ENCODE data around the gene CCDC9B. TPM values are rescaled to one million over a fixed set of nuclear protein-coding genes. Genes with fewer than 3 reads are reported as not detected.

CCDC9B gene
- total RNA-seq (2014; rRNA removed; shearing (Covaris generic)), result 8.1 and 8.5 TPM in 2 replicates

- peak; percentile 94 for DNase-seq (ENCODE audit: low read depth)
Measured at GRCh38 chr15:40340740-40341400, at the start of gene CCDC9B. Gene CCDC9B, minus strand, starts transcription at chr15:40340939. Its CDS starts 120 bp downstream, at chr15:40340819.

- DNase-seq (ENCODE audit: low read depth), result no peak
Measured at GRCh38 chr15:40389824-40390595, 49.3 kb upstream of the CCDC9B start.

DNA sequence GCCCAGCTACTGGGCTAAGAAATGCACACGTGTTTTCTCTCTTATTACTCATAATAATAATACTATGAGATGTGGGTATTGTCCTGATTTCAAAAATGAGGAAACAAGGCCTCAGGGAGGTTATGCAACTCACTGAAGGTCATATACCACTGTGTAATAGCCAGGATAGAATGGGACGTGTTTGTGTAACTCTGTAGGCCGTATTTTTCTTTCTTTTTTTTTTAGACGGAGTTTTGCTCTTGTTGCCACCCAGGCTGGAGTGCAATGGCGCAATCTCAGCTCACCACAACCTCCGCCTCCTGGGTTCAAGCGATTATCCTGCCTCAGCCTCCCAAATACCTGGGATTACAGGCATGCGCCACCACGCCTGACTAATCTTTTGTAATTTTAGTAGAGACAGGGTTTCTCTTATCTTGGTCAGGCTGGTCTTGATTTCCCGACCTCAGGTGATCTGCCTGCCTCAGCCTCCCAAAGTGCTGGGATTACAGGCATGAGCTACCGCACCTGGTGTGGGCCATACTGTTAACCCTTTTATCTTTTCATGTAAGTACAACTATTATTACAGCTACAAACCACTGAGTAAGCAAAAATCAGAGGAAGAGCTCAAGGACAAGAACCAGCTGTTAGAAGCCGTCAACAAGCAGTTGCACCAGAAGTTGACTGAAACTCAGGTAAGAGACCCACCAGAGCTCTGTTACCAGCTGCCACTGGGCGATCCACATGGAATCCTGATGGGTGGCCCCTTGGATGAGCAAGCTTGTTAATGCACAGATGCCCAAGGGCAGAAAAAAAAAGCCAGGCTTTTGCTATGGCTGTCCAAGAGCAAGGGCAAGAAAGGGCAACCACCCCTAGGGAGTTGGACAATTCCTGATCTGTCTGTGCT, 48.4 kb upstream of the CCDC9B start:
- DNase-seq (ENCODE audit: low read depth), result no peak

GRCh38 chr15:40386480-40386879, 45.7 kb upstream of the CCDC9B start:
- DNase-seq (ENCODE audit: low read depth), result no peak

GRCh38 chr15:40382580-40383456, 42.1 kb upstream of the CCDC9B start, which contains the start of gene KNSTRN:
Gene KNSTRN, plus strand, starts transcription at chr15:40382721. Its CDS starts 115 bp downstream, at chr15:40382836.
- peak; percentile 94 for DNase-seq (ENCODE audit: low read depth)

- no peak for DNase-seq (ENCODE audit: low read depth)
Measured at GRCh38 chr15:40381818-40382529, 41.2 kb upstream of the CCDC9B start.

DNA sequence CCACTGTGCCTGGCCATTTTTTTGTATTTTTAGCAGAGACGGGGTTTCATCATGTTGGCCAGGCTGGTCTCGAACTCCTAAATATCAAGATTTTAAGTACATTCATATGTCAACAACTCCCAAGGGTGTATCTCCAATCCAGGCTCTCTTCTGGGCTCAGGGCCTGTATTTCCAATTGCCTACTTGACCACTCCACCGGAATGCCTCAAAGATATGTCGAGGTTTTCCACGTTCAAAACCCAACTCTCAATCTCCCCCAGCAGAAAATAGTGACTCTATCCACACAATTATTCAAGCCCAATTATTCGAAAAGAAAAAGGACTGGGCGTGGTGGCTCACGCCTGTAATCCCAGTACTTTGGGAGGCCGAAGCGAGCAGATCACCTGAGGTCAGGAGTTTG, 39.9 kb upstream of the CCDC9B start:
- no peak for DNase-seq (ENCODE audit: low read depth)

DNA sequence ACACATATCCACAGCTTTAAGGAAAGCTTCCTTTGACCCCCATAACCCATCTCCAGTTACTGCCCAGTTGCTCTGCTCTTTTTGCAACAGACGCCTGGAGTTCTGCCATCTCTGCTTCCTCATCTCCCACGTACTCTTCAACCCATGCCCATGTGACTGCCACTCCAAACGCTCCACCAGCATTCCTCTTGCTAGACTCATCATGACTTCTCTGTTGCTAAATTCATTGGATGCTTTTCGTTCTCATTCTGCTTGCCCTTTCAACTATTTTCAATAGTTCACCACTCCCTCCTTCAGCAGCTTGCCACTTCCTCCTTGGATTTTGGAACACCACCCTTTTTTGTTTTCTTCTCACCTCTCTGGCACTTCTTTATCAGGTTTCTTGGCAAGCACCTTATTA, 39.1 kb upstream of the CCDC9B start:
- peak; percentile 91 for DNase-seq (ENCODE audit: low read depth)

GRCh38 chr15:40379374-40379773, 38.6 kb upstream of the CCDC9B start:
- no peak for DNase-seq (ENCODE audit: low read depth)

- no peak for DNase-seq (ENCODE audit: low read depth)
Measured at GRCh38 chr15:40377606-40378005, 36.9 kb upstream of the CCDC9B start.

DNA sequence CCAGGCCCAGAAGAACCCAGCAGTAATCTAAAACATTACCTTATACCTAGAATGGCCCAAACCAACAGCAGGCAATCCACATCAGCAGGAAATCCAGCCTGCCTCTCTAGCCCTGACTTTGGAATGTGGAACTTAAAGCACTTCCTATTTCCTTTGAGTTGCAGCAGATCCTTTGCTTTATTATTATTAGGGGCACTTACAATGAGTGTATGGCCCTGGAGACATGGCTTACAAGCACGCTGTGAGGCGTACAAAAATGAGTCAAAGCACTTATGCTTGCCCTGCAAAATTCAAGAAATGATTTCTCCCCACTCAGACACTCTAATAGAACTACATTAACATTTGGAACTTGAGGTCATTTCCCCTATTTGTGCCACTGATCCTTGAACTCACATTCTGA, 32.2 kb upstream of the CCDC9B start:
- no peak for DNase-seq (ENCODE audit: low read depth)

DNA sequence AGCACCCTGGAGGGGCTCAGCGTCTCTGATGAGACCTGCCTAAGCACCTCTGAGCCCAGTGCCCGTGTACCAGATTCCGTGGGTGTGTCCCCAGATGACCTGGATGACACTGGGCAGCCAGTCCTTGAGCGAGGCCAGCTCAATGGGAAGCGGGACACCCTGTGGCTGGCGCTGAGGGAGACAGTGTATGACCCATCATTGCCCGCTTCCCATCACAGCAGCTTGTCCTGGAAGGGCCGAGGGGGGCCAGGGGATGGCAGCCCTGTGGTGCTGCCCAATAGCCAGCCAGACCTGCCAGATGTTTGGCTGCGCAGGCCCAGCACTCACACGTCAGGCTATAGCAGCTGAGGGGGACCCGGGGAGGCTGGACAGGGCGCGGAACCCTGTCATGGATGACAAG, 29.2 kb upstream of the CCDC9B start:
- no peak for DNase-seq (ENCODE audit: low read depth)

DNA sequence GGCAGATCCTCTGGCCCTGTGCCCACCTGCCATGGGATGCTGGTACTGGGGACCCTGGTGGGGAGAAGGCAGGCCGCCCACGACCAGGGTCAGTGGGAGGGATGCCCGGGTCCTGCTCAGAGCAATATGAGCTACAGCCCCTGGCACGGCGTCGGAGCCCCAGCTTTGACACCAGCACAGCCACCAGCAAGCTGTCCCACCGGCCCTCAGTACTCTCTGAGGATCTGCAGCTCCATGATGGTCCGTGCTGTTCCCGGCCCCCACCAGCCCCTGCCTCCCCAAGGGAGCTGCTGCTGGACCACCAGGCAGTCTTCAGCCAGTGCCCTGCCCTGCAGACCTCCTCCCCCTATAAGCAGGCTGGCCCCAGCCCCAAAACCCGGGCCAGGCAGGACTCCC, 28.7 kb upstream of the CCDC9B start:
- no peak for DNase-seq (ENCODE audit: low read depth)

- DNase-seq (ENCODE audit: low read depth), result no peak
Measured at GRCh38 chr15:40368719-40369473, 28.2 kb upstream of the CCDC9B start.

DNA sequence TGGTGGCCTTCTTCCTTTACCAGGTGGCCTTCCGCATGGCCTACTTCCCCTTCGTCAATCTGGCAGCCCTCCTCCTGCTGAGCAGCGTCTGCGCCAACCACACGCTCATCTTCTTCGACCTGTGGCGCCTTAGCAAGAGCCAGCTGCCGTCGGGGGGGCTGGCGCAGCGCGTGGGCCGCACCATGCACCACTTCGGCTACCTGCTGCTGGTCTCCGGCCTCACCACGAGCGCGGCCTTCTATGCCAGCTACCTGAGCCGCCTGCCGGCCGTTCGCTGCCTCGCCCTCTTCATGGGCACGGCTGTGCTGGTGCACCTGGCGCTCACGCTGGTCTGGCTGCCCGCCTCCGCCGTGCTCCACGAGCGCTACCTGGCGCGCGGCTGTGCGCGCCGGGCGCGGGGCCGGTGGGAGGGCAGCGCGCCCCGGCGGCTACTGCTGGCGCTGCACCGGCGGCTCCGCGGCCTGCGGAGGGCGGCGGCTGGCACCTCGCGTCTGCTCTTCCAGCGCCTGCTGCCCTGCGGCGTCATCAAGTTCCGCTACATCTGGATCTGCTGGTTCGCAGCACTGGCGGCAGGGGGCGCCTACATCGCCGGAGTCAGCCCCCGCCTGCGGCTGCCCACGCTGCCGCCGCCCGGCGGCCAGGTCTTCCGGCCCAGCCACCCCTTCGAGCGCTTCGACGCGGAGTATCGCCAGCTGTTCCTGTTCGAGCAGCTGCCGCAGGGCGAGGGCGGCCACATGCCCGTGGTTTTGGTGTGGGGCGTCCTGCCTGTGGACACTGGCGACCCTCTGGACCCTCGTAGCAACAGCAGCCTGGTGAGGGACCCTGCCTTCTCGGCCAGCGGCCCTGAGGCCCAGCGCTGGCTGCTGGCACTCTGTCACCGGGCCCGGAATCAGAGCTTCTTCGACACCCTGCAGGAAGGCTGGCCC, 27.2 kb upstream of the CCDC9B start:
- peak; percentile 88 for DNase-seq (ENCODE audit: low read depth)

GRCh38 chr15:40367371-40367685, 26.6 kb upstream of the CCDC9B start:
- DNase-seq (ENCODE audit: low read depth), result no peak

GRCh38 chr15:40366457-40367370, 26.0 kb upstream of the CCDC9B start:
- no peak for DNase-seq (ENCODE audit: low read depth)

All from RPMI7951 (cell line).